Left forelimb (tissue), 1 donor: ENCODE data around the gene MAP3K1.

ENCODE experiments used
- DNase-seq: peaks from one replicate; pipeline ENCODE4 v3.0.0-alpha.2; 2018; ENCODE audit warnings: low spot score

The MAP3K1 gene

DNA sequence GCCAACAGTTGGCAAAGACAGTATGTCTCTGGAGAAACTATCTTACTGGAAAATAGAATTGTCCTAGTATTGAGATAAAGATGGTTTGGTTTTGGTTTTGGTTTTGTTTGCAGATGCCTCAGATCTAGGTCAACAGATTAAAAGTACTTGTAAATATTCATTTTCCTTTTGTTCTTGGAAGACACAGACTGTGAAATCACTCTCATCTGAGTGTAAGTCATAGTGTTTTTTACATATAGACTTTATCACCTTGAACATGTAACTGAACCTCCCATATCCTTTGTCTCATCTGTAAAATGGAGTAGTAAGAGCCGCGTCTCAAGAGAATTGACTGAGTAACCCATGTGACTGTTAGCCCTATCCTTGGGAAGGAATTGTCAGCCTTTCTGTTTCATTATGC, 34.3 kb downstream of the MAP3K1 start:
- no peak for DNase-seq

DNA sequence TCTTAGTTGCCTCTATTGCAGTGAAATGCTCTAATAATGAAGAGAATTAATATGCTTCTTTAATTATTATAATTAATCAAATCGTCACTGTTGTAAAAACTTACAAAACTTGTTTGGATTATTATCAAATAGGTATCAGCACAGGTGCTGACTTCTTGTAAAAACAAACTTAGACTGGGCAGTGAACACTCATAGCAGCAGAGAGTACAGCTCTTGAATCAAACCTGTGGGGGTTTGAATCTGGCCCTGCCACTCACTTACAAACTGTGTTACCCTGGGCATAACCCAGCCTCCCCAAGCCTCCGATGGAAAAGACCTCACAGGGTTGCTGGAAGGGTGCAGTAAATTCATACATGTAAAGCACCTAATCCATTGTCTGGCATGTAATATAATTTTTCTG, 35.1 kb downstream of the MAP3K1 start:
- DNase-seq: no peak

DNA sequence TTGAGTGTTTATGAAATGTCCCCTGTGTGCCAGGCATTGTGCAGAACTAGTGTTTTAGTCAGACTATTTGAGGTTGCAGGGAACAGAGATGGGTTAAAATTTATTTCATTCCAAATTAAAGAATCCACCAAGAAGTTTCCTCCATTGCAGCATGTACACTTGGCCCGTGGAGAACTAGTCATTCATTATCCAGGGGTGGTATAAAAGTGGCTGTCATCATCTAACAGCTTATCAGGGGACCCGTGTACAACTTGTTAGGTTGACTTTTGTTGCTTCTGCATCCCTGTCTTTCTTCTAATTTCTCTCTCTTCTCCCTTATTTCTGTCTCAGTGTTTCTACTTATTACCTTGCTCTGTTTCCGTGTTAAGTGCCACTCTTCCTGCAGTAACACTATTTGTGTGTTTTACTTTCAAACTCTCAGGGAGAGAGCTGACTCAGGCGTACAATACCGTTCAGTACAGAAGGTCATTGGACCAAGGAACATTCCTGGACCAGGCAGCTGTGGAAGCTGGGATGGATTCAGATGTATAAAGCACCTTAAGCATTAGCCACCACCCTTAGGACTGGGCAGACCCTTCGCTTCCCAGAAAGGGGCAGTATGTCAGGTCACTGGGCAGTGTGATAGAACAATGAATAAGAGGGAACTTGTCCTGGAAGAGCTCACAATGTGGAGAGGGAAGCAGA, 36.1 kb downstream of the MAP3K1 start:
- DNase-seq: no peak

DNA sequence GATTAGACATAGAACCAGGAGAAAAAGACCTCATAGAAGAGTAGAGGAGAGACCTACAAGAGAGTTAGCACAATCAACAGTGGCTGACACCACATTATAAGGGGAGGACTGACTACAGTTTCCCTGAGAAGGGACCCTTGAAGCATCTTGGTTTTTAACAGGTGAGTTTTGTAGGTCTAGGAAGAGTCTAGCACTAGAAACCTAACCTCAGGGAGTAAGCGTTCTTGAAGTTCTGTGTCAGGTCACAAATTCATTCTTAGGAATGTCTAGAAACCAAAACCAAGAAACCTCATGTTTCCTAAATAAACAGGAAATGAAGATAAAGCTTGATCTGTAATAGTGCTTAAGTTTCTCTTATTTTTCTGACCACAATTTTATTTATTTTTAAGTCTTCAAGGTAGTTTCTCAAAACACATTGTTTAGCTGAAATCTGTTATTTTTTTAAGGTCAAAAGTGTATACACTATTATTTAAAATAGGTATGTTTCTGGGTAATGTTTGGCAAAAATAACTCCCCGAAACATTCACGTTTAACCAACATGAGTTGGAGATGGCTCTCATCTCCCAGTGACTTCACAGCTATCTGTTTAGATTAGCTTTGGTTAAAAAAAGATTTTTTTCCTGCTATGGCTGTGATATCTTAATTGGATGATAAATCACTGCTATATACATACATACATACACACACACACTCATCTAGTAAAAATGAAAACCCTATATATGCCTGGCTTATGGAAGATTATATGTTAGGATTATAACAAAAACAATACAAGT, 37.1 kb downstream of the MAP3K1 start:
- DNase-seq: no peak

DNA sequence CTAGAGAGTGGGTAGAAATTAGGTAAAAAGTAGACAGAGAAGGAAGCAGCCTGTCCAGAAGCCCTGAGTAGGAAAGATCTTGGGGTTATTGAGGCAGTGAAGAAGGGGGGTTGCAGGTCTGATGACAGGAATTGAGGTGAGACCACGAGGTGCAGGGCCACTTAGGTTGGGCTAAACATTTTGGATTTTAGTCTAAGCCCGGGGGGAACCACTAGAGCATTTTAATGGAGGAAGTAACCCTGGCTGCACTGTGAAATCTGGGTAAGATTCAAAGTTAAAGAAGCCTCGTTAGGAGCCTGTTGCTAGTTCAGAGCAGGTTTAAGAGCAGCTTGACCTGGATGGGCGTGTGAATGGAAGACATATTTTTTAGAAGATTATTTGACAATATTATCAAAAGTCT, 38.3 kb downstream of the MAP3K1 start:
- DNase-seq: no peak

- no peak for DNase-seq
These were observed 39.6 kb downstream of the MAP3K1 start for GRCh38 chr5:56854920-56855319.

DNA sequence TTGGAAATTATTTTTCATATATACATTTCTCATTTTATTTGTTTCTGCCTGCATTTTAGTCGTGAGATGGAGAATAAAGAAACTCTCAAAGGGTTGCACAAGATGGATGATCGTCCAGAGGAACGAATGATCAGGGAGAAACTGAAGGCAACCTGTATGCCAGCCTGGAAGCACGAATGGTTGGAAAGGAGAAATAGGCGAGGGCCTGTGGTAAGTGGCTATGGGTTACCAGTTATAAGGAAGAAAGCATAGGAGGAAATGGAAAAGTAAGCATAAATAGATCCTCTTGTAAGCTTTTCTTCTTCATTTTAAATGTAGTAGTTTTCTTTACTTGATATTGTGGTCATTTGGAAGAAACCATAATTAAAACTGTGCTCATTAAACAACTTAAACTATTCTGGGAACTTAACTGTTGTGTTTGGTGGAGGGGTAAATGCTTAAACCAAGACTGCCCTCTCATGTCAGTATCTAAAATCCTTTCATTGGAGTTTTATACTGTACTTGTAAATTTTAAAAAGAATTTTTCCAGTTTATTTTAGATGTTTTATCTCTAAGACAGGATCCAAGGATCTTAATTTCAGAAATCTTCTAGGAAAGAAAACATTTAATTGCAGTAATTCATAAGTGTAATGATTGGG, 41.3 kb downstream of the MAP3K1 start:
- DNase-seq: no peak

- DNase-seq: no peak
These were observed 43.6 kb downstream of the MAP3K1 start for GRCh38 chr5:56858777-56859442.

GRCh38 chr5:56861893-56862485, 46.6 kb downstream of the MAP3K1 start:
- DNase-seq: no peak

- DNase-seq: no peak
These were observed 47.6 kb downstream of the MAP3K1 start for GRCh38 chr5:56862909-56863308.

DNA sequence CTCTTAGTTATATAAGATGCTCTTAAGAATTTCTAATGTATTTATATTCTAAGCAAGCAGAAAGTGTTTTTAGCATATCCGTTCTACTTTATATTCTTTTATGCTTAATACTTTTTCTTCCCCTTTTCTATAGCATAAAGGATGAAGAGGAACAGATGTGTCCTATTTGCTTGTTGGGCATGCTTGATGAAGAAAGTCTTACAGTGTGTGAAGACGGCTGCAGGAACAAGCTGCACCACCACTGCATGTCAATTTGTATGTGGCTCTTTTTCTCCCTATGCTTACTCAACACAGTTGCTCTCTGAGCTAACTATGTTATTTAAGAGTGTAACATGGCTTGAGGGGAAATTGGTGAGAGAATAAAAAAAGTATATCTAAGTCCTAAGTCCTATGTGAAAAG, 56.4 kb downstream of the MAP3K1 start:
- no peak for DNase-seq

- no peak for DNase-seq
These were observed 57.7 kb downstream of the MAP3K1 start for GRCh38 chr5:56873056-56873455.

- DNase-seq: no peak
These were observed 61.0 kb downstream of the MAP3K1 start for GRCh38 chr5:56876327-56876726.

DNA sequence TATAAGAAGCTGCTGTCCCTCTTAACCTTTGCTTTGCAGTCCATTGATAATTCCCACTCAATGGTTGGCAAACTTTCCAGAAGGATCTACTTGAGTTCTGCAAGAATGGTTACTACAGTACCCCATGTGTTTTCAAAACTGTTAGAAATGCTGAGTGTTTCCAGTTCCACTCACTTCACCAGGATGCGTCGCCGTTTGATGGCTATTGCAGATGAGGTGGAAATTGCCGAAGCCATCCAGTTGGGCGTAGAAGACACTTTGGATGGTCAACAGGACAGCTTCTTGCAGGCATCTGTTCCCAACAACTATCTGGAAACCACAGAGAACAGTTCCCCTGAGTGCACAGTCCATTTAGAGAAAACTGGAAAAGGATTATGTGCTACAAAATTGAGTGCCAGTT, 66.2 kb downstream of the MAP3K1 start:
- DNase-seq: no peak

DNA sequence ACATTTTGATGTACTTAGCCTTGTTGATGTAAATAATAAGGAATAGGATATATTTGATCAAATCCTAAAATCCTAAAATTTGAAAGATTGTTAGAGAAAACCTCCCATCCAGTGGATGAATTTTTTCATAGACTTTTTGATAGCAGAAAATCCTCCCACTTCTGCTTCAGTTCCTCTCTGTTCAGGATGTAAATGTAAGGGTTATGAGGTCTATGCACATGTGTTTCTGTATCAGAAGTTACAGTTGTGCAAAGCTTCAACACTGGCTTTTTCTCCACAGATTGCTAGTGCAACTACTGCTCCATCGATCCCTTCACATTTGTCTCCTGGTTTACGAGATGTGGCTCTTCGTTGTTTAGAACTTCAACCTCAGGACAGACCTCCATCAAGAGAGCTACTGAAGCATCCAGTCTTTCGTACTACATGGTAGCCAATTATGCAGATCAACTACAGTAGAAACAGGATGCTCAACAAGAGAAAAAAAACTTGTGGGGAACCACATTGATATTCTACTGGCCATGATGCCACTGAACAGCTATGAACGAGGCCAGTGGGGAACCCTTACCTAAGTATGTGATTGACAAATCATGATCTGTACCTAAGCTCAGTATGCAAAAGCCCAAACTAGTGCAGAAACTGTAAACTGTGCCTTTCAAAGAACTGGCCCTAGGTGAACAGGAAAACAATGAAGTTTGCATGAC, 78.1 kb downstream of the MAP3K1 start:
- no peak for DNase-seq

DNA sequence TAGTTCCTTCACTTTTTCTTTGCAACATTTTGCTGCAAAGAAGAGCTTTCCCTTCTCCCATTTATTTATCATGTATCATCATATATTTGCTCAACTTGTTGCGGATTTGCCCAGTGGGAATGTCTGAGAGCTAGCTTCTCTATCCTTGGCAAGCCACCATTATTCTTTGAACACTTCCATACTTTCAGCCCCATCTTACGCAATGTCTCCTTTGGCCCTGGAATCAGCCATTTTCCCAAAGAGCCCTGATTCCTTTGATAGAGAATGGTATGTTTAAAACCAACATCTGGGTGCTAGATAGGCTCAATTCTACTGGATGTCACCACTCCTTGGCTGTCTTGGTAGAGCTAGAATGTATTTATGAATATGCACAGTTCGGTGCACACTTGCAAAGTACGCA, 81.4 kb downstream of the MAP3K1 start:
- DNase-seq: no peak

DNA sequence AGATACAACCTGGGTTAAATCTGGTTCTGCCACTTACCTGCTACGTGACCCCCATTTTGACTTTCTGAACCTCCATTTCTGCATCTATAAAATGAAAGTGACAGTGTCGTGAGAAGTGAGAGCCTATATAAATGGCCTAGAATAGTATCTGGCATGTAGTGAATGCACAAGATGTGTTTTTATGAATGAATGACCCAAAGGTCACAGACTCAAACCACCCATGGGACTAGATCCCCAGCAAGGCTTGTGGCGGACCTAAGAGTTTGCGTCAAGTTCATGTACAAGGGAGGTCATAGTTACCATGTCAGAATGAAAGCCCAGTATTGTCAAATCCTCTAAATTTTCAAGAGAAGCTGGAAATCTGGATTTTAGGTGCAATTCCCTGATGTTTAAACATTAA, 82.9 kb downstream of the MAP3K1 start:
- DNase-seq: no peak

GRCh38 chr5:56900395-56900794, 85.0 kb downstream of the MAP3K1 start:
- no peak for DNase-seq

DNA sequence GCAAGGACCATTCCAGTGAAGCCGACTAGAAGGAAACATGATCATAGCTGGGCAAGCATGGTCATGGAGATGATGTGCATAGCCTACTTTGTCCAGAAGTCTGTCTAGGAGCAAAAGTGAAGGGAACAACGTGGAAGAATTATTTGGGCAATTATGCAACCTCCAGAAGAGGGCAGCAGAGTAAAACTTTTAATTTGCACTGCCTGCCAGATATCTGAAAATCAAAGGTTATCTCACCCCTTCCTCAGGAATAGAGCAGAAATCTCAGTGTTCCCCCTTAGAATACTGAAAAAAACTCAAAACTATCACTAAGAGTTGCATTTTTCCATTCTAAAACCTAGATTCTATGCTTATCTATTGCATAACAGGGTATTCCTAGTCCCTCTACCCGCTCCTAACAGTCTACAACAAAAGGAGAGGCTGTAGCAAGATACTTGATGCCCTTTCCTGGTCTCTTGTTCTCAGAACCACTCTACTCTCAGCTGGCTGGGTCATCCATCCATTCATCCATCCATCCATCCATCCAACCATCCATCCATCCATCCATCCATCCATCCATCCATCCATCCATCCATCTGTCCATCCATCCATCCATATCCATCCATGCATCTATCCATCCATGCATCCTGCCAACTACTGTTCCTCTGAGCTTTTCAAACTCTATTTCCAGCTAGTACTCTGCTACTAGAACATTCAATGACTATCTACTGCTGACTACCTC, 85.7 kb downstream of the MAP3K1 start:
- no peak for DNase-seq

GRCh38 chr5:56908942-56909293, 93.6 kb downstream of the MAP3K1 start:
- DNase-seq: no peak
